ENCODE results near the gene ADAMTS14.

Gene ADAMTS14

DNA sequence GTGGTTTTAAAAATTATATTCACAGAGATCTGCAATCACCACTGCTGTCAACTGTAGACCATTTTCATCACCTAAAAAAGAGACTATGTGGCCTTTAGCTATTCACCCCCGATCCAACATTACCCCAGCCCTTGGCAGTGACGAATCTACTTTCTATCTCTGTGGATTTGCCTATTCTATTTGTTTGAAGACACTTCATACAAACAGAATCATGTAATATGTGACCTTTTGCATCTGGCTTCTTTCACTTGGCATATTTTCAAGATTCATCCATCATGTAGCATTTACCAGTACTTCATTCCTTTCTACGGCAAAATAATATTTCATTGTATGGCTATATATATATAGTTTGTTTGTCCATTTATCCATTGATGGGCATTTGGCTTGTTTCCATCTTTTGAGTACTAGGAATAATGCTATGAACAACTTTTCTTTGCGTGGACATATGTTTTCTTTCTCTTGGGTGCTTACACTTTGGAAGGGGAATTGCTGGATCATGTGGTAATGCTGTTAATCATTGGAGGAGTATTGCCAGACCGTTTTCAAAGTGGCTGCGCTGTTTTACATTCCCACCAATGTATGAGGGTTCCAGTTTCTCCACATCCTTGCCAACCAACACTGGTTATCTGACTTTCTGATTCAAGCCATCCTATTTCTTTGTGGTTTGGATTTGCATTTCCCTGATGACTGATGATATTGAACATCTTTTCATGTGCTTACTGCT lies 22.3 kb downstream of the ADAMTS14 start:
- DNase-seq = no peak

DNA sequence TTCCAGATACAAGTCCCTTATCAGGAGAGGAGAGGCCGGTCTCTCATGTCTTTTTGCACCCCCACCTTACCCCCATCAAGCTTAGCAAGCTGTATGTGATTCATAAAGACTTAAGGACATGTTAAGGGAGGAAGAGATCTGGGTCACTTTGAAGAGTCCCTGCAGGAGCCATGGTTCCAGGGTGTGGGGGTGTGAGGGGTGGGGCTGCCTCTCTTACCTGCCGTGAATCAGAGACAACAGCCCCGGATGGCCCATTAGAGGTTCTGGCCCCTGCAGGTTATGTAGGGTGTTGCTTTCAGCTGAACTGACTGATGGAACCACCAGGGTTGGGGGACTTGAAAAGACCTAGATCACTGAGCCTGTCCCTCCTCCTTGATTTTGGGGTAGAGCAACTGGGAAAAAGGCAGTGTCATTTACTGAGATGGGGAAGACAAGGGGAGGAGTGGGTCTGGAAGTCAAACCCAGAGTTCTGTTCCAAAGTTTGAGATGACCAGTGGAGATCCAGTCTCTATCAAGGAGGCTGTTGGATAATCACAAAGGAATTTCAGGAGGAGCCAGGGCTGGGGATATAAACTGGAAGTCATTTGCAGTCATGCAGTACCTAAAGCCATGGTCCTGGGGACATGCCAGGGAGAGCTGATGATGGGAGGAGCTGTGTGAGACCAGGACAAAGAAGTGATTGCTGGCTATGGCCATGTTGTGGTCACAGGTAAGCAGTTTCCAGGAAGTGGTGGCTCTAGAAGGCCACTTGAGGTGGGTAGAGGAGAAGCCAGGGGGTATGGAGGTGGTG lies 23.1 kb downstream of the ADAMTS14 start:
- DNase-seq = no peak

DNA sequence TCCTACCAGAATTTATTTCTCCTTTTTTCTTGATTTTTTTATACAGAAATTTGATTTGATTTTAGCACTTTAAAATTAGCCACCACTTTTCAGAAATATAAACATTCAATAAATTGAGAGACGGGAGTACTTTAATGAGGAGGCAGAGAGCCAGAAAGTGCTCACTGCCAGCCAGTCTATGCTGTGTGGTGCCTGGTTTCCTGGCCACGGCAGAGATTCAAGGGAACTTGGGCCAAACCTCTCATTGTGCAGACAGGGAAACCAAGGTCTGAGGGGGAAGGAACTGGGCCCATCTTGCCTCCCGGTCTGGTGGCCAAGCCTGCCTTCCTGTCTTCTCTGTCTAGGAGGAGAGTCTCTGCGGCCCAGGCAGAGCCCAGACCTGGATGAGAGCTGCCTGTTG lies 25.9 kb downstream of the ADAMTS14 start:
- DNase-seq = no peak

DNA sequence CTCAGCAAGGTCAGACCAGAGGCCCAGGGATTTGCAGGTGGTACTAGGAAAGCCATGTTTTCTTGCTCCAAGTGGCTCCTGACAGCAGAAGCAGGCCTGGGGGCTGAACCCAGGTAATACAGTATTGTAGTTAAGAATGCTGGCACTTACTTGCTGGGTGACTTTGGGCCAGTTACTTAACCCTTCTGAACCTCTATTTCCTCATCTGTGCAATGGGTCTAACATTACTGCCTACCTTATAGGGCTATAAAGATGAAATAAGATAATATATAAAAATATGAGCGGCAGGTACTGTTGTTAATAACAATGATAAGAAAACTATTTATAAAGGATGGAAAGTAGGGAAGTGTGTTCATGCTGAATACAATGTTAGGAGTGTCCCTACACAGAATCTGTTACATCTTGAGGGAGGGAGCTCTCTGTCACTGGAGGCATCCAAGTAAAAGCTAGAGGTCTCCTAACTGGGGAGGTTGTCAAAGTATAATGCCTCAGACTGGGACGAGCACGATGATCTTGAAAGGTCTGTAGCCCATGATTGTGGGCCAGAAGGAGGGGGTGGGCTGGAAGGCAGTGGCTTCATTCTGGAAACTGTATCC lies 26.9 kb downstream of the ADAMTS14 start:
- DNase-seq = no peak

DNA sequence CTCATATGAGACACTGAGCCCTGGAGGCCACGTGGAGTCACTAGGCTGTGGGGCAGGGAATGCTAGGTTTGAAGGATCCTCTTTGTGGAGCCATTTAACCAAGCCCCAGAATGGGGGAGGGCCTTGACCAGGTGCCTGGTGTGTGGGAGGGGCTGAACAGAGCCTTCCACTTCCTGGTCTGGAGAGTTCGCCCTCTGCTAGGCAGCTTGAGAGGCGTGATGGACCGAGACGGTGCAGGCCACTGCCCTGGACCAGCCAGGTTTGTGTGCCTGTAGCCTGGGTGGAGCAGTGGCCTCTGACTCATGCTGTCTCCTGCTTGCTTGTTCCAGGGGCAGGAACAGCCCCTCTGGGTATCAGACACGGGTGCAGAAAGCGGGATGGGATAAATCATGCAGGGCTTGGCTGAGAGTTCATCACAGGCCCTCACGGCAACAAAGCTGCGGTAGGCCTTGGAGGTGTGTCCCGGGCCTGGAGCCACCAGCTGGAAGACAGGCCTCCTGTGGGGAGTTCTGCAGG lies 27.4 kb downstream of the ADAMTS14 start:
- DNase-seq = no peak

DNA sequence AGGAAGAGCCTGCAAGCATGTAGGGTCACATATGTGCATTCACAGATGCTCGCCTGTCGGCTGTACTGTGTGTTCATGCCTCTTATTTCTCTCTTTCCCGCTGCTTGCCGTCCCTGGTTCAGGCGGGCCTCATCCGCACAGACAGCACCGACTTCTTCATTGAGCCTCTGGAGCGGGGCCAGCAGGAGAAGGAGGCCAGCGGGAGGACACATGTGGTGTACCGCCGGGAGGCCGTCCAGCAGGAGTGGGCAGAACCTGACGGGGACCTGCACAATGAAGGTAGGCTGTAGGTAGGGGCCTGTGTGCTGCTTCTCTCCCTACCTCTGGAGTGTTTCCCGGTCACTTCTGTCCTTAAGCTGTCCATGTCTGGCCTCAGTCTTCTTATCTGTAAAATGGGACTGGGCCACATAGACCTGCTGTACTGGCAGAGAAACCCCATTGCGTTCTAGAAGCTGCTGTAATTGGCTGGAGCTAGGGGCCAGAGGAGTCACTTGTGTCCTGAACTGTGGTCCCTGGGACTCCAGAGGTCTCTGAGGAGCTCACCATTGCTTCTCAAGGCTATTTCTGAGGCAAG lies 30.0 kb downstream of the ADAMTS14 start:
- DNase-seq = no peak

DNA sequence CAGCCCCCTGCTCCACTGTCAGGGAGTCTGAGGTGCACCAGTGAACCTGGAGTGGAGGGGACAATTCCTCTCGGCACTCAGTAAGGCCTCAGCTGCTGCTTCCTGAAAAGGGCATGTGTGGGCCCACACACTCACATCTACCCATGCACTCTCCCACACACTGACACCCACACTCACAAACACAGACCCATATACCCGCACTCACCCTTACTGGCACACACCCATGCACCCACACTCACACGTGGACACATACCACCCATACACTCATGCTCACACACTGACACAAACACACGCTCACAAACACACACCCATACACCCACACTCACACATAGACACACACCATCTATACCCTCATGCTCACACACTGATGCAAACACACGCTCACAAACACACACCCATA lies 31.9 kb downstream of the ADAMTS14 start:
- no peak for DNase-seq

DNA sequence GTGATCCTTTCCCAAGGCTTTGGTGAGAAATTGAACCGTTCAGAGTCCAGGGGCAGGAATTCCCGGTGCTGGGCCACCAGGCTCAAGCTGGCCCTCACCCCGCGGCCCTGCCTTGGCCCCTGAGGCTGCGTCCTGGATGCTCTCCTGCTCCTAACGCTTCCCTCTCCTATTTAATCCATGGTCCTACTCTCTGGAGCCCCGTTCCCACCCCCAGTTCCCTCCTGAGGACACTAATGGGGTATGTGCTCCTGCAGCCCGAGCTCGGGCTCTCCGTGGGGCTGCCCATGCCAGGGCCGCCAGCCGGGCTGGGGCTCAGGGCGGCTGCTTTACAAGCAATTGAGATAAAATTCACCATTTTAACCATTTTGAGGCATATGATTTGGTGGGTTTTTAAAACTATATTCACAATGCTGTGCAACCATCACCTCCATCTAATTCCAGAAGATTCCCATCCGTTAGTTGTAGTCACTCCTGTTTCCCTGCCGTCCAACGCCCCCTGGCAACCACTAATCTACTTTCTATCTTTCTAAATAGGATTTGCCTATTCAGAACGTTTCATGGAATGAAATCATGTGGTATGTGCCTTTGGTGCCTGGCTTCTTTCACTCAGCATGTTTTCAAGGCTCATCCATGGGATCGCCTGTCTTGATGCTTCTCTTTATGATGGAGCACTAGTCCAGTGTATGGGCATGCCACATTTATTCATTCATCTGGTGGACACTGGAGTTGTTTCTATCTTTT lies 33.0 kb downstream of the ADAMTS14 start:
- no peak for DNase-seq

DNA sequence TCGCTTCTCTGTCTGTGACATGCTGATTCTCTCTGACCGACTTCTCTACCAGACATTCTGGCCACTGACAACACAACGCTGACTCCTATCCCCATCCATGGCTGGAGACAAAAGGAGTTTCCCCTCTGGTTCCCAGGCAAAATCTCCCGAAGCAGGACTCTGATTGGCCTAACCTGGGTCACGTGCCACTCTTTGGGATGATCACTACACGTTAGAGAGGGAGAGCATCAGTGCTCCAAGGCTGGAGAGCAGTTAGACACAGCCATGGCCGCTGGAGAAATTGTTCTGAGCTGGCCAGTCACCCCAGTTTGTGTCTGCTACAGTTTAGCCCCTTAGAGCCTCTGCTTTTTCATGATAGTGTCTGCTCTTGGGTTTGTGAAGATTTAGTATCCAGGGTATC lies 38.9 kb downstream of the ADAMTS14 start:
- no peak for DNase-seq

DNA sequence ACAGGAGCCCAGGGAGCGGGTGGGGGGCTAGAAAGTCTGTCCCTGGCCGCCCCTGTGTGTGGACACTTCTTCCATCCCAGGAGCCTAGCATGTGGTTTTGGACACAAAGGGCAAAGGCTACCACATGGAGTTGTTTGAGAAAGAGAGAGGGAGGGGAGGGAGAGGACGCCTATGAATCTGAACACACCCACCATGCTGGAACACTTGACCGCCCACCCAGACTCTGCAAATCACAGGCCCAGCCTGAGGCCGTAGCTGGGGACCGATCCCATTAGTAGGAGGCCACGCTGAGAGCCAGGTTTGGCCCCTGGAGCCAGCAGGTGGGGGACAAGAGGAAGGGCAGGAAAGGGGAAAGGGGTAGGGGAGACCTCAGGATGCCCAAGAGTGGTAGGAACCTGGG lies 39.6 kb downstream of the ADAMTS14 start:
- no peak for DNase-seq

DNA sequence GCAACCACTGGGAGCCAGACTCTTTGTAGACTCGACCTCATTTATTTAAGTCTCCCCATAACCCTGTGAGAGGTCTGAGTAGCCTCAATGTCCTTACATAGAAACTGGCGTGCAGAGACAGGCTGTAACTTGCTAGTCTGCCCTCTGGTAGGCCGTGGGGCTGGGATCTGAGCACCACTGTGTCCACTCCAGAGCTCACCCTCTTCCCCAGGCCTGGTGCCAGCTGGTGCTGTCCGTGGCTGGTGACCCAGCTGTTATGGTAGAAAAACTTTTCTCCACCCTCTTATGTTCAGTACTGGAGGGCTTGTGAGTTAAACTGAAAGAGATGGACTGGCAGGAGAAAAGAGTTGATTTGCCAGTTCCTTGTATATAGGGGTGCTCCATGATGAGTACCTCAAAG lies 41.9 kb downstream of the ADAMTS14 start:
- DNase-seq = no peak

DNA sequence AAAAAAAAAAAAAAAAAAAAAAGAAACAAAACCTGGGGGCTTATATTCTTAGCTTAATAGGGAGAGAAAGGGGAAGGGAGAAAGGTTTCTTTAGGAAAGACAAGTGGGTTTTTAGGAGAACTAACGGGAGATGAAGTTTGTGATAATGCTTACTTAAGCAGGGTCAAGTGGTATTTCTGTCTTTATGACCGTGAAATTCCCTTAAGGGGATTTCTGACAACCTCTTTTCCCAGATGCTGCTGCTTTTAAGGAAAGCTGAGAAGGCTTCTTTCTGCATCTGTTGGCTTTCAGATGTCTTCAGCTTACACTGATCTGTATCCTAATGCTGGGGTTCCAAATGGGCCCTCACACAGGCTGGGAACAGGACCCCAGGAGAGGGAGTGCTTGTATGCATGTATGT lies 42.6 kb downstream of the ADAMTS14 start:
- DNase-seq = no peak

DNA sequence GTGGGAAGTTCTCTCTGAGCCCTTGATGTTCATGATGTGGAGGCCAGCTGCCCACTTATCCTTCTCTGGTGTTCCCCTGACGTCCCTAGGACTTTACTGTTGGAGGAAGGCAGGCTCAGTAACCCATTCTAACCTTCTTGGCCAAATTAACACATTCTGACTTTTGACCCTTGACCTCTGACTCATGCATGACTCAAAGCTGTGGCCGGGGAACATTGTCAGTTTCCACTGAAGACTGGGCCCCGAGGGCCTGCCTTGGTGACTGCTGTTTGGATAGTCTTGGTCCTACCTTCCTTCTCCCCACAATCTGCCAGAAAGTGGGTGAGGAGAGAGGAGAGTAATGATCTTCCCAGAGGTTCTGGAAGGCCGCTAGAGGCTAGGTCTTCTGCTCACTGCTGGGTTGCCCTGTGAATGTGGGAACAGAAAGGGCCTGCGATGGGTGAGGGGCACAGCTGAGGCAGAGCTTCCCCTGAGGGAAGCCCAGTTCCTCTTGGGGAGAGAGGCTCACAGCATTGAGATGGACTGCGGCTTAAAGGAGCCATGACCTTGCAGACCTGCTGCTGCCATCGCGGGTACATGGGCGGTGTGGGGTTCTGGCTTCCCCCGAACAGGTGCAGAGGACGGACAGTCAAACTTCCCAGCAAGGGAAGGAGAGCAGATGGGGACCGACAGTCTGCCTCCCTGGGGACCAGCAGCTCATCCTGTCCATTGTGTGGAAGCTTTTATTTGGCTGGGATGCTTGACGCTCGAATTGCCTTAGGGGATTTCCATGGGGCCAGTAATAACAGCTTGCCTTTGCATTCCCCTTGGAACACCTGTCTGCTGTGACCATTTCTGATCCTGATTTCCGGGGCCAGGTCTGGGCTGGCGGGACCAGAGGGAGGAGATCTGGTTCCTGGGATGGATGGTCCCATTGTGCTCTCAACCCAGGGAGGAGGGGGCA lies 43.8 kb downstream of the ADAMTS14 start:
- DNase-seq = peak; percentile 45

DNA sequence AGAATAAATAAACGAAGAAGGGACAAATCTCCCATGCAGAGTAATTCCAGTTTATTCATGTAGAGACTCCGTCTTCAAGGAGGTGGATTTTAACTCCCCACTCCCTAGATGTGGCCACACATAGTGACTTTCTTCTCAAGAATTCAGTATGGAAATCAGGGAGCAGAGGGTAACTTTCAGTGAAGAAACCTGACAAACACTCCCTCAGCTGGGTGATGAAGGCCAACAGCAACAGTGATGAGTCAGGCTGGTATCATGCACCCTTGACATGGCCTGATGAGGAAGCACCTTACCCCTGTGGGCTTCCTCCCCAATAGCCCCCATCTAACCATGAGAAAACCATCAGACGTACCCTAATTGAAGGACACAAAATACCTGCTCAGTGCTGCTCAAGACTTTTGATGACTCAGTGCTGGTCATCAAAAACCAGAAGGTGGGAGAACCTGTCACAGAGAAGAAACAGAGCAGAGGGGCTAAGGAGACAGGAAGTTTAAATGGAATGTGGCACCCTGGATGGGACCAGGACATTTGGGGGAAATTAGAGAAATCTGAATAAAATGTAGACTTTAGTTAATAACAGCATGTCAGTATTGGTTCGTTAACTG lies 50.6 kb downstream of the ADAMTS14 start:
- DNase-seq = no peak

DNA sequence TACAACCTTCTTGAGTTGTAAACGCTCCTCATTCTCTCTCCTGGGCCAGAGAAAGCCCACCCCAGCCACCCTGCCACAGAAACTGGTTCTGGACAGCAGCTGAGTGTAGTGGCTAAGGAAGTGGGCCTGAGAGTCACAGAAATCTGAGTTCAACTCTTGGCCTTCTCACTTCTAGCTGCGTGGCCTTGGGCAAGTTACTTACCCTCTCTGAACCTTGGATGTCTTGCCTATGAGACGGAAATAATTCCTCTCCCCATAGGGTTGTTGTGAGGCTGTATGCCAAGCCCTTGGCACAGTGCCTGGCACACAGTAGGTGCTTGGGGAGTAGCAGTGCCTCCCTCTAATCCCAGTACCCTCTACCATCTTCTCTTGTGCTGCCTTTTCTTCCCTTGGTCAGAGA lies 51.5 kb downstream of the ADAMTS14 start:
- DNase-seq = no peak

DNA sequence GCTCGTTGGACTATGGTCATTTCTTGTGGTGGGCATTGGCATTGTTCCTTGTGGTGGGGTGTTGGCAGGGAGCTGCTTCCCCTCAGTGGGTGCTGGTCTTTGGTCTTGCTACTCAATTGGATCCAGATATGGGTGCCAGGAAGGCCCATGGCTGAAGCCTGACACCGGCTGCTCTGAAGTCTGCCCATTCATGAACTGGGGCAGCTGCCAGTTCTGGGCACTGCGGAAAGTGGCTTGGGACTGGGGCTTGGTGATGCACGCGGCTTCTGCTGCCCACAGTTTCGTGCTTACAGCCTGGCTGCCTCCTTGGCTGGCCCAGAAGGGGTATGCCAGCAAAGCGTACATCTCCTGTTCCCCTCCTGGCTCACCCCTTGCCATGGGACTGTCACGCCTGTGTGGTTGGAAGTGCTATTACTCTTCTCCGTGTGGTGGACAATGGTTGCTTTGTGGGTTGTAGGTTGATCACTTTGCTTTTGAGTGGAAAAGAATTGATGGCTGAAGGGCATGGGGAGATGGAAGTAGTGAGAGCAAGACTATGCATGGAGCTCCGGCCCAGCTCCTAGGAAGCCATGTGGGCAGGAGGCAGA lies 54.7 kb downstream of the ADAMTS14 start:
- no peak for DNase-seq

DNA sequence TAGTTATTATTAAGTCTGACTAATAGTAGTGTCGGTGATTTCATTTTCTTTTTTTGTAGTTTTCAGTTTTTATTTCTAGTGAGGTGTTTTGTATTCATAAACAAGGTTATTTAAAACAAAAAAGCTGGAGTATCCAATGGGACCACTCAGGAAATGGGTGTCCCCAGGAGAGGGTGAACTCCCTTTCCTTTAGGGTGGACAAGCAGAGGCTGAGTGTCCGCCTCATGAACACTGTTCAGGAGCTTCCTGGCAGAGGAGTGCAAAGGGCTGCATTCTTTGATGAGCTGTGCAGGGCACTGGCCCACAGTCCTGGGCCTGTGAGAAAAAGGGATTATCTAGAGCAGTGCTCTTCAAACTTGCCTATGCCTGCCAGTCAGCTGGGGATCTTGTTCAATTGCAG lies 56.0 kb downstream of the ADAMTS14 start:
- DNase-seq = no peak

DNA sequence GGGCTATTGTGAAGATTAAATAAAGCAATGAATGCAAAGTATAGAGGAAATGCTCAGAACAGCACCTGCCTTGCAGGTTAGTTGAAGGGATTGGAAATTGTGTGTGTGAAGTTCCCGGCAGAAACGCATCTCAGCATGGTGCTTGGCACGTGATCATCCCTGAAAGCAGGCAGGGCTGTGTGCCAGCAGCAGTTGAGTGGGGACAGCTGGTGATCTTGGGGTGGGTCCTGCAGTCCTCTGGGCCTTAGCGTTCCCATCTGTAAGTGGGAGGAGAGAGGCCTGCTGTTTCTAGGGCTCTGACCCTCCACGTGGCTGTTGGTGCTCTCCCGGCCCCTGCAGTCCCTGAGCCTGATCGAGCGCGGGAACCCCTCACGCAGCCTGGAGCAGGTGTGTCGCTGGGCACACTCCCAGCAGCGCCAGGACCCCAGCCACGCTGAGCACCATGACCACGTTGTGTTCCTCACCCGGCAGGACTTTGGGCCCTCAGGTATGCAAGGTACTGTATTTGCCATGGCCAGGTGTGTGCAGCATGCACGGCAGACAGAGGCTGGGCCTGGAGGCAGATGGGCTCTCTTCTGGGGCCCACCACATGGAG lies 57.6 kb downstream of the ADAMTS14 start:
- no peak for DNase-seq

DNA sequence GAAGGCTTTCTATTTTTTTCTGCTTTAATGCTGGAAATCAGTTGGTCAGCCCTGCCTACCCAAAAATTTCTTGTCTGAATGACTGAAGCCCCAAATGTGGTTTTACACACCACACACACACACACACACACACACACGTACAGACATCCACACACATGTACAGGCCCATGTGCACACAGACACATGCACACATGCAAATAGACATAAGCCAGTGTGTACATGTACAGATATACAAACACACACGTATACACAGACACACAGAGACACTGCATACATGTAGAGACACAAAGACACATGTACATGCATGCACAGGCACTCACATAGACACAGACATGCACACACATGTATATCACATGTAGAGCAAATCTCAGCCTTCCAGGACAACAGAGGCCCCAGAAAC lies 58.6 kb downstream of the ADAMTS14 start:
- no peak for DNase-seq

DNA sequence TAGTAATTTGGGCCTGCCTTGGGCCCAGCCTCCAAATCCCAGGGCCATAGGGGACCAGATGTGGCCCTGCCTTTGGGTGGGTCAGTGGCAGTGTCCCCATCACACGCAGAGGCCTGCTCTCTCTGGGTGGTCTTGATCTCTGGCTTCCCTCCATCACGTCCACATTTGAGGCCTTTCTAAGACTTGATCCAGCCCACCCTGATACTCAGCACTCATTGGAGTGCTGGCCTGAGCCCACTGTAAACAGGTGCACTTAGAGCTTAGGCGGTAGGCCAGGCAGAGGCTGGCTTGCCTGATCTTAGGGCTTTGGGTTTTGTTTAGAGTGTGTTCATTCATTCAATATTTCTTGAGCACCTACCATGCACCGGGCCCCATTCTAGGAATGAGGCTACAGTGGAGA lies 60.3 kb downstream of the ADAMTS14 start:
- DNase-seq = no peak
